ENCODE data around the gene ALKBH4.
"Not testable (repeated sequence)": the region's sequence is repeated elsewhere in the genome, so short reads cannot be mapped to it uniquely, and the experiment has no call there.

ALKBH4 gene

GRCh38 chr7:102464577-102465280 is at the start of gene ALKBH4, which contains the start of gene LRWD1:
Gene ALKBH4, minus strand, starts transcription at chr7:102464863. Its CDS starts 27 bp downstream, at chr7:102464836.
Gene LRWD1, plus strand, starts transcription at chr7:102464984. Its CDS starts 97 bp downstream, at chr7:102465081.
- H3K9me3 ChIP-seq, result no peaks in the 10 kb centered on the region
- H3K4me3 ChIP-seq, result peak within 1 kb of the TSS; percentile 85 to 97
- no peak for TF ChIP-seq CTCF (IDR thresholded peaks at IDR 0.05)
- no peaks in the 10 kb centered on the region for H3K27me3 ChIP-seq
- H3K27ac ChIP-seq, result peak within 1 kb of the TSS; percentile 77 to 85
- intact Hi-C loops (cut with DNase I; ENCODE audit: low total_unique reads), result no loop called here
- peak; percentile 92 to 96 for DNase-seq
- H3K36me3 ChIP-seq, result peaks cover 0 to 22% (median 4%) of the 10 kb centered on the region in 3 donors
- H3K4me1 ChIP-seq, result peaks cover 0 to 31% (median 24%) of the 10 kb centered on the region in 4 donors

DNA sequence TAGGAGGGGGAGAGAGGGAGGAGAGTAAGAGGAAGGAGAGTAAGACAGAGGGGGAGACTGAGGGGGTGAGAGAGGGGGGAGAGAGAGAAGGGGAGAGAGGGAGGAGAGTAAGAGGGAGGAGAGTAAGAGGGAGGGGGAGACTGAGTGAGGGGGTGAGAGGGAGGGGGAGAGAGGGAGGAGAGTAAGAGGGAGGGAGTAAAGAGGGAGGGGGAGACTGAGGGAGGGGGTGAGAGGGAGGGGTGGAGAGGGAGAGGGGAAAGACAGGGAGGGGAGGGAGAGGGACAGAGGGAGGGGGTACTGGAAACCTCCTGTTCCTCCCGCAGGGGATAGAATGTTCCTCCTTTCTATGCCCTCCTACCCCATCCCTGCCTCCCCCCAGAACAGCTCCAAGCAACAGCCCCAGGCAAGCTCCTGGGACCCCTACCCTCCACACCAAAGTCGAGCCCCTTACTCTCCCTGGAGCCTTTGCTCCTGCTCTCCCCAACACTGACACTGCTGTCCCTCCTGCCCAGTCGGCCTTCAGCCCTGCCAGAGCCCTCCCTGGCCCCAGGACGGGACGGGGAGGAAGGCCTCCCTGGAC is 48.1 kb upstream of the ALKBH4 start:
- H3K9me3 ChIP-seq; intact Hi-C loops (cut with DNase I; ENCODE audit: low total_unique reads); H3K4me1 ChIP-seq; H3K36me3 ChIP-seq; H3K27me3 ChIP-seq: not testable (repeated sequence)
- peak overlapping the region; percentile 69 to 77 for H3K27ac ChIP-seq
- peak; percentile 24 to 61 for DNase-seq
- peak overlapping the region; percentile 15 to 22 for H3K4me3 ChIP-seq

- H3K27ac ChIP-seq; H3K9me3 ChIP-seq; intact Hi-C loops (cut with DNase I; ENCODE audit: low total_unique reads); H3K27me3 ChIP-seq; DNase-seq; H3K4me3 ChIP-seq; H3K36me3 ChIP-seq; H3K4me1 ChIP-seq: not testable (repeated sequence)
These were observed 47.3 kb upstream of the ALKBH4 start for GRCh38 chr7:102511860-102512522.

DNA sequence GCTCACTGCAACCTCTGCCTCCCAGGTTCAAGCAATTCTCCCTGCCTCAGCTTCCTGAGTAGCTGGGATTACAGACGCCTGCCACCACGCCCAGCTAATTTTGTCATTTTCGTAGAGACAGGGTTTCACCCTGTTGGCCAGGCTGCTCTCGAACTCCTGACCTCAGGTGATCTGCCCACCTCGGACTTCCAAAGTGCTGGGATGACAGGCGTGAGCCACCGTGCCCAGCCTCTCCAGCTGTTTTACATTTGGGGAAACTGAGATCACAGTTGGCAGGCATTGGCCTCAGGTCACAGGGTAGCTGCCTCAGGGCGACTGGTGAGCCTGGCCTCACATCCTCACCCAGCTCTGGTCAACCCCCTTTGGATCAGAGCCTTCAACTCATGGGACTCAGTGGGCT is 45.9 kb upstream of the ALKBH4 start:
- H3K4me3 ChIP-seq; H3K36me3 ChIP-seq; H3K9me3 ChIP-seq; H3K27ac ChIP-seq; H3K4me1 ChIP-seq; H3K27me3 ChIP-seq; intact Hi-C loops (cut with DNase I; ENCODE audit: low total_unique reads): not testable (repeated sequence)
- DNase-seq, result peak in 1 of 2 donors; percentile 48

DNA sequence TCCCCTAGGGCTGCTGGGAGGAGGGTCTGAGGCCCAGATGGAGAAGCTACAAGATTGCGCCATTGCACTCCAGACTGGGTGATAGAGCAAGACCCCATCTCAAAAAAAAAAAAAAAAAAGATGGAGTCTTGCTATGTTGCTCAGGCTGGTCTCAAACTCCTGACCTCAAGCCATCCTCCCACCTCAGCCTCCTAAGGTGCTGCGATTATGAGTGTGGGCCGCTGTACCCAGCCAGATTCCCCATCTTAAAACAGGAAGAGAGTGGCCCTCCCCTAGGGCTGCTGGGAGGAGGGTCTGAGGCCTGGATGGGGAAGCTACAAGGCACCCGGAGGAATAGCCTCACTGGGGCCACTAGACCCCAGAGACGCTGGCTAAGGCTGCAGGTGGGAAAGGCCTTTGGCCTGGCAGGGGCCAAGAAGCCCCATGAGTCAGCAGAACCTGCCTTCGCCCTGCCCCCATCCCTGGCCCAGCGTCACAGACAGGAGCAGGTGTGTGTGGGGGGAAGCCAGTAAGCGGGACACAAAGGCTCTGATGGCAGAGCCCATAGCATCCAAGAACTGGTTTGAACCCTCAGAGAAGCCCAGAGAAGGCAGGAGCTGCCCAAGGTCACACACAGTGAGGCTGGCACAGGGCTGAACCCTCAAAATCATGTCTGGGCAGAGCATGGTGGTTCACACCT is 42.9 kb upstream of the ALKBH4 start:
- H3K36me3 ChIP-seq; H3K9me3 ChIP-seq; H3K27me3 ChIP-seq; H3K4me3 ChIP-seq; H3K4me1 ChIP-seq; intact Hi-C loops (cut with DNase I; ENCODE audit: low total_unique reads); H3K27ac ChIP-seq: not testable (repeated sequence)
- peak; percentile 16 to 34 for DNase-seq

DNA sequence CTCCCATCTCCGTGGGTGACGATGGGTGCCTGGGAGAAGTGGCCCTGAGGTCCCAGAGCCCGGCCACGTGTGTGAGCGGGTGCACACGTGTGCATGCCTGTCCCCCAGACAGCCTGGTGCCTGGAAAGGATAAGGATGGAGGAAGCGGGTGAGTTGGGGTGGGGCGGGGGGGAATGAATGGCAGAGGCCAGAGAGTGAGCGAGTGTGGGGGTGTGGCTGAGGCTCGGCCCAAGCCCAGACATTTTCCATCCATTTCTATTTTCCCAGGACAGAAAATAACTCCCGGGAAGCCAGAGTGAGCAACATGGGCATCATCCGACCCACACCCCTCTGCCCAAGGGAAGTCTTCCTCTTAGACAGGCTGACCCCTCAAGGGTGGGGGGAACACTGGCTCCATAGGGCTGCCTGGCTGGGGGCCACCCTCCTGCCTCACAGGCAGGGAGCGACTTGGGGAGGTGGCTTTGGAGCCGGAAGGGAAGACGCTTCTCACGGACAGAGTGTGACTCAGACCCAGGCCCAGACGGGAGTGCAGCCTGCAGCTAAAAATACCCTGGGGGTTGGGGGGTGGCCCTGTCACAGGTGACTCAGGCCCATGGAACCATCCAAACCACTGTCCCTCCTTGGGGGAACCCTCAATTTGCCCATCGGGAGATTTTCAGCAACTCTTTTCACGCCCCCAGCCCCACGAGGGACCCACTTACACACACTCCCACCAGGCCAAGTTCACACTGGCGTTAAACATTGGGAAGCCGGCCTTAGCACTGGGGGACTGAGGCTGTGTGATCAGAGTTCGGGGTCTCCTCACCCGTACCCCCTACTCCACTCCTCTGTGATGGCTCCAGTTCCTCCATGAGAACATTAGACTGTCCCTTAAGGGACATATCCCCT is 40.9 kb upstream of the ALKBH4 start:
- H3K9me3 ChIP-seq; H3K27me3 ChIP-seq; intact Hi-C loops (cut with DNase I; ENCODE audit: low total_unique reads); H3K36me3 ChIP-seq; H3K4me3 ChIP-seq; H3K4me1 ChIP-seq: not testable (repeated sequence)
- peak overlapping the region; percentile 42 to 58 for H3K27ac ChIP-seq
- DNase-seq, result peak in 1 of 2 donors; percentile 51

DNA sequence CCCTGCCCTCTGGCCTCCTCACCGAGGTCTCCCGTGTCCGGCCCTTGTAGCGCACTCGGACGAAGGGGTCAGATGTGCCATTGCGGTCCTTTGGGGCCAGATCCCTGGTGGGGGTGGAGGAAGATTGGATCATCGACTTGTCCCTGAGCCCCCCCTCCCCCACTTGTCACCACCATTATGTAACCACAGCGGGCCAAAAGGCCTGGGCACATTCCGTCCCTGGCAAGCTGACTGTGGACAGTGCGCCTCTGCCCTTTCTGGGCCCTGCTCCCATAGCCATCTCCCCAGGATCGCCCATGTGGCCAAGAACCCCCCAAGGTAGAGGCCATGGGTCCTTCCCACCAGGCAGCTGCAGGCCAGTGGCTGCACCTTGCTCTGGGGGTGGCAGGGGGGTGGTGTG is 38.5 kb upstream of the ALKBH4 start:
- H3K36me3 ChIP-seq; H3K4me1 ChIP-seq; H3K9me3 ChIP-seq; H3K27me3 ChIP-seq; H3K4me3 ChIP-seq; DNase-seq; H3K27ac ChIP-seq; intact Hi-C loops (cut with DNase I; ENCODE audit: low total_unique reads): not testable (repeated sequence)

DNA sequence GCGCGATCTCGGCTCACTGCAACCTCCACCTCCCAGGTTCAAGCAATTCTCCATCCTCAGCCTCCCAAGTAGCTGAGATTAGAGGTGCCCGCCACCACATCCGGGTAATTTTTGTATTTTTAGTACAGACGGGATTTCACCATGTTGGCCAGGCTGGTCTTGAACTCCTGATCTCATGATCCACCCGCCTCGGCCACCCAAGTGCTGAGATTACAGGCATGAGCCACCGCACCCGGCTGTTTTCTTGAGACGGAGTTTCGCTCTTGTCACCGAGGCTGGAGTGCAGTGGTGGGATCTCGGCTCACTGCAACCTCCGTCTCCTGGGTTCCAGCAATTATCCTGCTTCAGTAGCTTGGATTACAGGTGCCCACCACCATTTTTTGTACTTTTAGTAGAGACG is 33.7 kb upstream of the ALKBH4 start:
- H3K27ac ChIP-seq; H3K4me1 ChIP-seq; H3K4me3 ChIP-seq; H3K27me3 ChIP-seq; H3K9me3 ChIP-seq; intact Hi-C loops (cut with DNase I; ENCODE audit: low total_unique reads); H3K36me3 ChIP-seq: not testable (repeated sequence)
- DNase-seq, result peak in 1 of 2 donors; percentile 22

DNA sequence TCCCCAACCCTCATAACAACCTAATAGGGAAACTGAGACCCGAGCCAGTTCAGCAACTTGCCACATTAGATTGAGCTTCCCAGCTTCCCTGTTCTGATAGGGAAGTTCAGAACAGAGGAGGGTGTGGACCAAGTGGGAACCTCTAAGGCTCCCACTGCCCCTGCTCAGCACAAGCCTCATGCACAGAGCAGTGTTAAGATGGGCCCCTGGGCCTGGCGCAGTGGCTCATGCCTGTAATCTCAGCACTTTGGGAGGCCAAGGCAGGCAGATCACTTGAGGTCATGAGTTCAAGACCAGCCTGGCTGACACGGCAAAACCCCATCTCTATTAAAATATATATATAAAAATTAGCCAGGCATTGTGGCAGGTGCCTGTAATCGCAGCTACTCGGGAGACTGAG is 32.6 kb upstream of the ALKBH4 start:
- H3K9me3 ChIP-seq; H3K4me1 ChIP-seq; H3K27me3 ChIP-seq; intact Hi-C loops (cut with DNase I; ENCODE audit: low total_unique reads); H3K4me3 ChIP-seq; H3K36me3 ChIP-seq; H3K27ac ChIP-seq: not testable (repeated sequence)
- DNase-seq, result peak; percentile 23 to 42

GRCh38 chr7:102496861-102497260 is 32.2 kb upstream of the ALKBH4 start:
- H3K36me3 ChIP-seq; intact Hi-C loops (cut with DNase I; ENCODE audit: low total_unique reads); H3K27me3 ChIP-seq; H3K4me1 ChIP-seq; H3K4me3 ChIP-seq; DNase-seq; H3K27ac ChIP-seq; H3K9me3 ChIP-seq: not testable (repeated sequence)

DNA sequence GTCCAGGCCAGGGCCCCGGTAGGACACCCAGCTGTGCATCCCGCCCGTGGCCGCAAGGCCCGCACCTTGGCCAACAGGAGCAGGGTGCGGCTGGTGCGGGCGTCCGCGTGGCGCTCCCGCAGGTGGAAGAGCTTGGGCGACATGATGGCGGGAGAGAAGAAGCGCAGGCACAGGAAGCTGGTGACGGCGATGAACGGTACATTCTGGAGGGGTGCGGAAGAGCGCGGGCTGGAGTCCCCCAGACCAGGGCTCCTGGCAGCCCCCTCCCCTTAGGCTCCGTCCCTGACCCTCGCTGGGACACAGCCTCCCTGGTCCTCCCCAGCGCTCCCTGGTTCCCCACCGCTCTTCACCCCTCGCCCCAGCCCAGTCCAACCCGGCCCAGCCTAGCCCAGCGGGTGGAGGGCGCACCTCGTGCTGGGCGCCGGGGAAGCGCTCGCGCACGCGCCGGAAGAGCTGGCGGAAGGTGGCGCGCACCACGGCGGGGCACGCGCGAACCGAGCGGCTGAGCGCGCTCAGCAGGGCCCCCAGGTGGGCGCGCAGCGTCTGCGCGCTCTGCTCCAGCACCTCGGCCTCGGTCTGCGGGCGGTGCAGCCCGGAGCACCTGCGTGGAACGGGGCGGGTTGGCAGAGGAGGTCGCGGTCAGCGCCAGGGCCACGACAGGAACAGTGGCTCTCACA is 29.9 kb upstream of the ALKBH4 start:
- H3K4me3 ChIP-seq; intact Hi-C loops (cut with DNase I; ENCODE audit: low total_unique reads); DNase-seq; H3K4me1 ChIP-seq; H3K27ac ChIP-seq; H3K36me3 ChIP-seq; H3K9me3 ChIP-seq; H3K27me3 ChIP-seq: not testable (repeated sequence)

GRCh38 chr7:102494026-102494425 is 29.4 kb upstream of the ALKBH4 start:
- DNase-seq, result peak; percentile 16 to 27
- intact Hi-C loops (cut with DNase I; ENCODE audit: low total_unique reads); H3K4me1 ChIP-seq; H3K4me3 ChIP-seq; H3K9me3 ChIP-seq; H3K36me3 ChIP-seq; H3K27me3 ChIP-seq; H3K27ac ChIP-seq: not testable (repeated sequence)
